Activated T-cell treated with anti-CD3 and anti-CD28 coated beads, Interleukin-2, amount 50 U/mL, for 4 hours (primary cell): ENCODE results near the gene TRERF1. TPM values are rescaled to one million over a fixed set of nuclear protein-coding genes. Genes with fewer than 3 reads are reported as not detected.

Experiments used
- ATAC-seq, 2 donors: fragments of 200-7000 bp; cut with Tn5 transposase; one replicate each; pipeline ENCODE4 v1.10.0; 2021
- DNase-seq: peaks from one replicate; pipeline ENCODE4 v3.0.0-alpha.2; 2020
- H3K27me3 Mint-ChIP-seq: one replicate; pipeline ENCODE4 v1.8.0; 2021; ENCODE audit warnings: low read depth, mixed read lengths
- H3K36me3 Mint-ChIP-seq: one replicate; pipeline ENCODE4 v1.8.0; 2022; ENCODE audit warnings: mixed read lengths; ENCODE audit not compliant: insufficient read depth
- H3K4me1 Mint-ChIP-seq: one replicate; pipeline ENCODE4 v1.8.0; 2021; ENCODE audit warnings: low read depth, mixed read lengths
- H3K4me3 Mint-ChIP-seq: one replicate; pipeline ENCODE4 v1.8.0; 2021; ENCODE audit warnings: mild to moderate bottlenecking, moderate library complexity, mixed read lengths
- H3K9me3 Mint-ChIP-seq: one replicate; pipeline ENCODE4 v1.8.0; 2021; ENCODE audit warnings: mixed read lengths
- total RNA-seq, 3 donors: library from RNA; stranded (reverse); gene quantifications; one replicate each; pipeline ENCODE4 v1.2.1, GENCODE V29; 2021

The TRERF1 gene
- total RNA-seq, 3 donors from 2014 or later = 8.9 to 9.4 (median 9.0) TPM

DNA sequence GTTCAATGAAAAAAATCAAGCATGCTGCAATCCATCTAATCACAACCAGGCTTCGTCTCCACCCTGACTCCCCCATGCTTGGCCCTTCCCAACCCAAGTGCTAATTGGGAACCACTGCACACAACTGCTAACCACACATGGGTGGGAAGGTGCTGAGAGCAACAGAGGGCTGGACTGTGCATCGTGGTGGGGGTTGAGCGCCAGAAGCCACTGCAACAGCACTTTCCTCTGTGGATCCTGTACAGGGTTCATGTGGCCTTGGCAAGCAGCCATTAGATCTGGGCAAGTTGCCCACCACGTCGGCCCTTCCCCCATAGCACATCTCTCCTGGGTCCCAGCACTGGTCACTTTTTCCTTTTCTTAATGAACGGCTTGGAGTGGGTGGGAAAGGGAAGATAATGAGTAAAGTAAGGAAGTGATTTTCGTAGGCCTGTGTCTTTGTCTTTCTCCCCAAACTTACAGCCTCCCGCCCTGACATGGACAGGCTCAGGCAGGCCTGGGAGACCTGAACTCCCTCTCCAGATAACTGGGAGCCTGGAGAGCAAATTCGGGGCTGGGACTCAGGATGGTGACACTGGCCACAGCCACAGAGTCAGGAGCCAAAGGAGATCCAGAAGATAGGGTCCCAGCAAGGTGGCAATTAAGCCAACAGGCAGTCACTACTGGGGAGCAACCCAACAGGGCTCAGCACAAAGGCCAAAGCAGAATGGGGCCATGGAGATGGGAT lies 199.7 kb downstream of the TRERF1 start:
- Mint-ChIP-seq H3K4me1 (no peaks in the 10 kb centered on the region), H3K27me3 (no peaks in the 10 kb centered on the region), H3K4me3 (no peak overlapping the region), H3K9me3 (no peaks in the 10 kb centered on the region), H3K36me3 (peaks cover 32% of the 10 kb centered on the region)
- no peak for DNase-seq
- ATAC-seq = no peak

DNA sequence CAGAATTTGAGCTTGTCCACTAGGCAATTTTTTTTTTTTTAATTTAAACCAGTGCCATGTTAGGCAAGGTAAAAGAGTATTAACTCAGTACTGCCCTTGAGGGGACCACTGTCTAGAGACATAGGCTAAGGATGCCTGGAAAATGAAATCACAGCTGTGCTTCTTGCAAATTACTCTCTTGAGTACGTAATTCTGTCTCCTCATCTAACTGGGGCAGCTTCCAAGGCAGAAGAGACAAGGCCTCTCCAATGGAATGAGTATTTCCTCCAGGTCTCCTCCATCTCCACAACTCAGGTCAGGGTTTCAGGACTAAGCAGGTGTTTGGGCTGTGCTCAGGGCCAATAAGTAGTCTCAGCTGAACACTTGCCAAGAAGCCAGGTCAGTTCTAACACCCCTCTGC lies 200.2 kb downstream of the TRERF1 start:
- peaks cover 29% of the 10 kb centered on the region for H3K36me3 Mint-ChIP-seq
- H3K4me3 Mint-ChIP-seq = no peak overlapping the region
- no peaks in the 10 kb centered on the region for H3K9me3 Mint-ChIP-seq
- H3K4me1 Mint-ChIP-seq = no peaks in the 10 kb centered on the region
- no peaks in the 10 kb centered on the region for H3K27me3 Mint-ChIP-seq
- DNase-seq (no peak), ATAC-seq (no peak)

DNA sequence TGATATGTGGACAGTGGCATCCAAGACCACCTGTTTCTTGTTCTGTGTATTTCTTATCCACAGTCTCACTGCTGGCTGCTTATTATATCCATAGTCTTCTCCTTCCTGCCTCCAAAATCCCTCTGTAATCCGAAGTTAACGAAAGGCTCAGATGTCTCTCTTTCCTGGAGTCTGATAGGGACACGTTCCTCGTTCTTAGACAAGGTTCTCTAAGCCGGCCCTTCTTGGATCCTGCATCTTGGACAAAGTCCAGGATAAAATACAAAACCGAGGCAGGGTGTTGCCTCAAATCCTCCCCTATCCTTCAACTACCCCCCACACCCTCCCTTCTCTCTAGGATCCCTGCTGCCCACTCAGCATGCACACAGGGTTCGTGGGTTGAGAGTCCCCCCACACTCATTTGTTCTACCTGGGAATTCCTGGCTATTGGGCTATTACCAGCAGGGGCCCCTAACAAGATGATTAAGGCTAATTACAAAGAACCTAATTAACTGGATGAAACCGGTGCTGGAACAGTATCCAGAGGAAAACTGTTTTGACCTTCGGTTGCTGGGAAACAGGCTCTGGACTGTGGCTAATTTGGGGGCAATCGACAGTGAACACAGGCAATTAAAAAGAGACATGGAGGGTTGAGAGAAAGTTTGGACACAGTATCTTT lies 201.3 kb downstream of the TRERF1 start:
- no peaks in the 10 kb centered on the region for H3K9me3 Mint-ChIP-seq
- no peaks in the 10 kb centered on the region for H3K4me1 Mint-ChIP-seq
- no peak for ATAC-seq
- peaks cover 34% of the 10 kb centered on the region for H3K36me3 Mint-ChIP-seq
- H3K4me3 Mint-ChIP-seq = no peak overlapping the region
- DNase-seq = no peak
- H3K27me3 Mint-ChIP-seq = no peaks in the 10 kb centered on the region

DNA sequence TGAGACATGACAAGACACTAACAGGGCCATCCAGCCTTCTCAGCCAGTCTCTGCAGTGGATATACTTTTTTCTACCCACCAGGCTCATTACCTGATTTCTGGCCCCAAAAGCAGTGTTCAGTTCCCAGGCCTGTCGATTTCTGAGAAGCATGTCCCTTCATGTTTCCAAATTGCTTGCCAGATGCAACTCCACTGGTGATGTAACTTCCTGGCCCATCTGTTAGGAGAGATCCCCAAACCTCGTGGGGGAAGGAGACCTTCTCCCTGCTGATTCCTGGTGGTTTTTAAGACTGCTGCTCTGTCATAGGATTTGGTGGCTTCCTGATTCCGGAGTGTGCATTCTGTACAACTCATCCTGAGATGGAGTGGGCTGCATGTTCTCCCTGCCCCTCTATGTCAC lies 202.4 kb downstream of the TRERF1 start:
- Mint-ChIP-seq H3K4me1 (no peaks in the 10 kb centered on the region), H3K27me3 (no peaks in the 10 kb centered on the region), H3K36me3 (peaks cover 32% of the 10 kb centered on the region), H3K9me3 (no peaks in the 10 kb centered on the region), H3K4me3 (no peak overlapping the region)
- no peak for DNase-seq
- no peak for ATAC-seq

DNA sequence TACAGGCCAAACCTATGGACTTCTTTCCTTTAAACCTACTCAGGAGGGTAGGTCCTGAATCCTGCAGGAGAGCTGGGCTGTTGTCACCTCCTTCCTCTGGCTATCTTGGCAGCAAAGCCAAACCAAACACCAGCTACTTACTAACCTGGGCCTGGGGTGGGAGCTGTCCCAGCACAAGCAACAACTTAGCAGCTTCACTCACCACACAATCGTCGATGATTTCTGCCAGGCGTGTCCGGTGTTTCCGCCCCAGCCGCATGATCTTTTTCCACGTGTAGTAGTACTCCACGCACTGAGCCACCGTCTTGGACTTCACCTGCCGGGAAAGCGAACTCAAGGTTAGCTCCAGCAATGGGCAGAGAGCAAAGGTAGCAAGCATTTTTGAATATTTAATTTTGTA lies 208.7 kb downstream of the TRERF1 start:
- no peak for ATAC-seq
- Mint-ChIP-seq H3K36me3 (peaks cover 26% of the 10 kb centered on the region), H3K4me3 (no peak overlapping the region), H3K4me1 (no peaks in the 10 kb centered on the region), H3K27me3 (no peaks in the 10 kb centered on the region), H3K9me3 (no peaks in the 10 kb centered on the region)
- no peak for DNase-seq

DNA sequence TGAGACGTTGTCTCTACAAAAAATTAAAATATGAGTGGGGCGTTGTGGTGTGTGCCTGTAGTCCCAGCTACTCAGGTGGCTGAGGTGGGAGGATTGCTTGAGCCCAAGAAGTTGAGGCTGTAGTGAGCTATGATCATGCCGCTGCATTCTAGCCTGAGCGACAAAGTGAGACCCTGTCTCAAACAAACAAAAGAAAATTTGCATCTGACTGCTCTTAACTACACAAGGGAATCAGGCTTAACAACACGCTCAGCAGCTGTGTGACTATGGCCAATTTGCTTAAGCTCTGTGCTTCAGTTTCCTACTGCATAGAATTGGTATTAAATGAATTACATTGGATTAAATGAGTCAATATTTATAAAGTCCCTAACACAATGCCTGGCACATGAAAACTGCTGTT lies 209.8 kb downstream of the TRERF1 start:
- DNase-seq = no peak
- no peak overlapping the region for H3K4me3 Mint-ChIP-seq
- no peaks in the 10 kb centered on the region for H3K4me1 Mint-ChIP-seq
- H3K9me3 Mint-ChIP-seq = no peaks in the 10 kb centered on the region
- ATAC-seq = no peak
- H3K27me3 Mint-ChIP-seq = no peaks in the 10 kb centered on the region
- peaks cover 25% of the 10 kb centered on the region for H3K36me3 Mint-ChIP-seq

DNA sequence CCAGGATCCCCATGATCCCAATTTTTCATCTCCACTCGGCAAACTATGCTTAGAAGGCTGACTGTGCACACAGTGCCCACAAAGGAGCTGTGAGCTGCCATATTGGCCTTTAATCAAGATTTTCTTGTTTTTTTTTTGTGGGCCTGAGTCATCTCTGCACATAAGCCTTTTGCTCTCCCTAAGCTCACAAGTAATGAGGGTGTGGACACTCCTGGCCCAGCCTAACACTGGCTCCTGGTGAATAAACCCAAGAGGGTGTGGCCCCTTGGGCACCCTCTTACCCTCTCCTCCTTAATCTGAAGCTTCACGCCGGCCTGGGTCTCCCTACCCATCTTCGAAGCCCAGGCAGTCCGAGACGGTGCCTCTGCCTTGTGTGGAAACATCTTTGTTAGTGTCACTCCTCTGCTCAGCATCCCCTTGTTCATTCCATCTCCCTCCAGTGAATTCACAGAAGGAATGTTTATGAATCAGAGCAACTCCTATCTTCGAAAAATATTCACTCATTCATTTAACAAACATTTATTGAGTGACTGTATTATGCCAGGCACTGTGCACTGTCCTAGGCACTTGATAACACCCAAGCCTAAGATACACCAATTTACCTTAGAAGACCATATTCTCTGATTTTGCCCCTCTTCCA lies 211.9 kb downstream of the TRERF1 start:
- H3K36me3 Mint-ChIP-seq = peaks cover 27% of the 10 kb centered on the region
- no peak for DNase-seq

DNA sequence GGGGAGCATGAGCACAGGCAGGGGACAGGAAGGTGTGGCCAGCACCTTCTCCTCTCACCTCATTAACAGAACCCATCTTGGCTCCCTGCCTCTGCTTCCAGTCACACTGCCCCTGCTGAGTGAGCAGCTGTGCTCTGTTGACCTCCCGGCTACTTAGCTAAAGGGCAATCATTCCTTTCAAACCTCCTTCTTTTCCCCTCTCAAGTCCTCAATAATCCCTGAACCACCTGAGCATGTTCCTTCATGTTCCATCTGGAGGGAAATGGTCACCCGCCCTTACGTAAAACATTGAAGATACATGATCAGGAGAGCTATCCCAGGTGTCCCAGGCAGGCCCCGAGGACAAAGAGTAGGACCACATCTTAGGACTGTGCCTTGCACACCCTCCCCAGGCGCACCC lies 212.4 kb downstream of the TRERF1 start:
- no peak for DNase-seq
- Mint-ChIP-seq H3K9me3 (no peaks in the 10 kb centered on the region), H3K4me1 (peaks cover 2% of the 10 kb centered on the region), H3K4me3 (no peak overlapping the region), H3K36me3 (peaks cover 23% of the 10 kb centered on the region), H3K27me3 (no peaks in the 10 kb centered on the region)
- no peak for ATAC-seq

More for the DNA sequence above, 211.9 kb downstream of the TRERF1 start:
- Mint-ChIP-seq H3K4me3 (no peak overlapping the region), H3K27me3 (no peaks in the 10 kb centered on the region), H3K4me1 (peaks cover 2% of the 10 kb centered on the region), H3K9me3 (no peaks in the 10 kb centered on the region)
- no peak for ATAC-seq

DNA sequence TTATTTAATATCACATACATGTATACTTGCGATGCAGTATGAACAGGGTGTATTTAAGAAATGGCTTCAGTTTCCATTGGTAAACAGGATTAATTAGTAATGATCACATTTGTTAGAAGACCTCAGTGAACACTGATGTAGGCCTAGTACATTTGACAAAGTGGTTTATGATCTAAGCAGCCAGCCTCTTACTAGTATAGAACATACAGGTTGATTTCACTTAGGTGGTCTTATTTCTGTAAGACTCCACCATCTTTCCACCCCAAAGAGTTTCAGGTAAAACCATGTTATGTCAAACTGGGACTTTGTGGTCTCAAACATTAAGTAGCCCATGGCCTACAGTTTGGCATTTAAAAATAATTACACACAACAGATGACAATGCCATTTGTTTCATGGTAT lies 213.9 kb downstream of the TRERF1 start:
- DNase-seq = no peak
- no peak for ATAC-seq
- Mint-ChIP-seq H3K4me3 (no peak overlapping the region), H3K27me3 (no peaks in the 10 kb centered on the region), H3K36me3 (peaks cover 24% of the 10 kb centered on the region), H3K9me3 (no peaks in the 10 kb centered on the region), H3K4me1 (peaks cover 2% of the 10 kb centered on the region)

DNA sequence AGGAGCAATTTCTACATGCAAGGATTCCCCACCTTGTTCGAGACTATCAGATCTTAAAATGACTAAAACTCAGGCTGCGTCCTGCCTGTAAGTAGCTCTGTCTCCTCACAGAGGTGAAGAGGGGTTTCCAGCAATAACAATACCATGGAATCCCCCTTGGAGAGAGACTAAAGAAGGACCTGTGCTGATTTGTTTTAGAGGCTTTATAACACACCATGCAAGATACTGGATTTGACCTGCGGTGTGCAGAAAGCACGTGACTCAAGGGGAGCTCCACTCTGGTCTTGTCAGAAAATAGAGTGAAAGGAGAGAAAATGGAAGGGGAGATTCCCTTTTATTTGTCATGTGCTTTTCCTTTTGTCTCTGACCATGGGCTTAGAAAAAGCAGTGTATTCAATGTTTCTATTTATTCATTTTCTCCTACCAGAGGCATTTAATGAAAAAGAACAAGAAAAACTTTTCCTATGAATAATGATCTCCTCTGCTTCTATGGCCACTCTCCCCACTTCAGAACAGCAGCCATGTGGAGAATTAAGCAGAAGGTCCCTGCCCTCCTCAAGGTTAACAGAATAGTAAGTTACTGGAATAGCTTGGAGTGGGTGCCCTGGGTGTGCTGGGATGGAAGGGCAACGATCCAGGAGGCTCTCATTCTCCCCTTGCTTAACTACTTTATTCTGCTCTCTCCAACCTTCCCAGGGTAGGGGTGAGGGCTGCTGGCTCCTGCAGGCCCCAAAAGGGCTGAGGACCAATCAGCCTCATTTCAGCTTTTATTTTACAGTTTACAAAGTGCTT lies 214.8 kb downstream of the TRERF1 start:
- Mint-ChIP-seq H3K36me3 (peaks cover 22% of the 10 kb centered on the region), H3K9me3 (no peaks in the 10 kb centered on the region), H3K4me3 (no peak overlapping the region), H3K27me3 (no peaks in the 10 kb centered on the region), H3K4me1 (peaks cover 2% of the 10 kb centered on the region)
- peak in 1 of 2 donors; percentile 43 for ATAC-seq
- DNase-seq = no peak

DNA sequence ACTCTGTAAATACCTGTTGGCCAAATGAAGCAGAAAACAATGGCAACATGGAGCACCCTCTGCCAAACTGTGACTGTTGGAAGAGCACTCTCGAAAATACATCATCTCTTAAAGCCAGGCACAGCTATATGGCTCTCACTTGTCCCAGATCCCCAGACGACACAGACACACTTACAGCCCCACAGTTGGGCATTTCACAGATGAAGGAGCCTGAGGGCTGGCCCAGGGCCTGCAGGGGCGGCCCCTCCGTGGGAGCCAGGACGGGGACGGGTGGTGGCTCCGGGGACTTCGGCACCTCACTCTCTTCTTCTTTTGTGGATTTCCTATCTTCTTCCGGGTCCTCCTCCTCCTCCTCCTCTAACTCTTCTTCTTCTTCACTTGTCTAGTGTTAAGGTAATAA lies 215.7 kb downstream of the TRERF1 start:
- DNase-seq = no peak
- no peak for ATAC-seq
- peaks cover 2% of the 10 kb centered on the region for H3K4me1 Mint-ChIP-seq
- no peaks in the 10 kb centered on the region for H3K27me3 Mint-ChIP-seq
- no peak overlapping the region for H3K4me3 Mint-ChIP-seq
- H3K36me3 Mint-ChIP-seq = peaks cover 22% of the 10 kb centered on the region
- H3K9me3 Mint-ChIP-seq = no peaks in the 10 kb centered on the region

DNA sequence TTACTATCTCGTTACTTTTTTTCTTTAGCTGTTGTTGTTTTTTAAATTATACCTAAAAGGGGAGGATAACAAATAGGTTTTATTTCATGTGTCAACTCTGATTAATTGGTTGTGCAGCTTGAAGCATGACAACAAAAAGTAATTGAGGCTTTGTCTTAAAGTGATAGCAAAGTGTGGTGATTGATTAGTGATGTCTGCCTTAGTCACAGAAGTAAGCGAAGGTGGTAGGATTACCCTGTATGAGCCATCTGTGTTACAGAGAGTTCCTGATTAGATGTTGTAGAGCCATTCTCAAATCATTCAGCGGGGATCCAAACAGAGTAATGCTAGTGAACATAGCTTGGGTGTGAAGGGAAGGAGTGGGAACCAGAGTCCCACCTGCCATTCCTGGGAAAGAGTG lies 219.7 kb downstream of the TRERF1 start:
- Mint-ChIP-seq H3K36me3 (peaks cover 21% of the 10 kb centered on the region), H3K9me3 (no peaks in the 10 kb centered on the region), H3K27me3 (no peaks in the 10 kb centered on the region), H3K4me3 (no peak overlapping the region), H3K4me1 (peaks cover 2% of the 10 kb centered on the region)
- no peak for DNase-seq
- no peak for ATAC-seq

DNA sequence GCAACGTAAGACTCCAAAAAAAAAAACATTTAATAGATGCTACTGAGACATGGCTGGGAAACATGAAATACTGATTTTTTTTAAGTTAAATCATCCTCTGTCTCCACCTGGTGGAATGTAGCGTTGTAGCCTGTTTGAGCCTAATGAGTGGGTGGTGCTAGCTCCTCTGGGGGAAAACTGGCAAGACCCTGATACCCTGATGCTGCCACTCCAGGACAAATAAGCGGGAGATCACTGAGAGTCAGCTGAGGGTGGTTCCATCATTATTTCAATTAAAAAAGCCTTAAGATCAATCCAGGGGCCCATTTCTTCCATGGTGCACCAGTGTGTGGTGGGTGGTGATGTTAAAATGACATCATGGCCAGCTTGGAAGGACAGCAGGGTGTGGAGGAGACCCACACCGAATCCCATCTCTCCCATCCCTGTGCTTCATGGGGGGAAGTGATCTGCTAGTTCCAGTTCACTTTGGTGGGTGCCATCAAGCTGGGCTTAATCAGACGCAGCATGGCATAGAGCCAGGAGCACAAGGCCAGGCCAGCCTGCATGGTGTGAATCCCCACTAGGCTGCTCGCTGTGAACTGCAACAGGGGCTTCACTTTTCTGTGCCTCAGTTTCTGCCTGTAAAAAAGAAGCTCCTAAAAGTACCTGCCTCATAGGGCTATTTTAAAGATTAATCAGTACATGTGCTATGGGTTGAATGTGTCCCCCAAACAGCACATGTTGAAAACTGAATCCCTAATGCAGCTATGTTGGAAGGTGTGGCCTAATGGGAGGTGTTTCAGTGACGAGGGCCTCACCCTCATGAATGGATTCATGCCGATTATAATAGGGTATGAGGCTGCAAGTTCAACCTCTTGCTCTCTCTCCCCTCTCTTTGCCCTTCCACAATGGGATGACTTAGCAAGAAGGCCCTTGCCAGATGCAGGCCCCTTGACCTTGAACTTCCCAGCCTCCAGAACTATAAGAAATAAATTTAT lies 221.1 kb downstream of the TRERF1 start:
- H3K4me1 Mint-ChIP-seq = peaks cover 2% of the 10 kb centered on the region
- no peaks in the 10 kb centered on the region for H3K9me3 Mint-ChIP-seq
- H3K4me3 Mint-ChIP-seq = no peak overlapping the region
- H3K36me3 Mint-ChIP-seq = peaks cover 12% of the 10 kb centered on the region
- ATAC-seq (no peak), DNase-seq (no peak)
- no peaks in the 10 kb centered on the region for H3K27me3 Mint-ChIP-seq
